ENCODE measurements around the gene KLHL13. TPM values are rescaled to one million over a fixed set of nuclear protein-coding genes. Genes with fewer than 3 reads are reported as not detected.
"Not testable (repeated sequence)": the region's sequence is repeated elsewhere in the genome, so short reads cannot be mapped to it uniquely, and the experiment has no call there.

KLHL13 gene
- total RNA-seq, 4 donors from 2014 or later: 1.2 to 5.2 (median 2.0) TPM

DNA sequence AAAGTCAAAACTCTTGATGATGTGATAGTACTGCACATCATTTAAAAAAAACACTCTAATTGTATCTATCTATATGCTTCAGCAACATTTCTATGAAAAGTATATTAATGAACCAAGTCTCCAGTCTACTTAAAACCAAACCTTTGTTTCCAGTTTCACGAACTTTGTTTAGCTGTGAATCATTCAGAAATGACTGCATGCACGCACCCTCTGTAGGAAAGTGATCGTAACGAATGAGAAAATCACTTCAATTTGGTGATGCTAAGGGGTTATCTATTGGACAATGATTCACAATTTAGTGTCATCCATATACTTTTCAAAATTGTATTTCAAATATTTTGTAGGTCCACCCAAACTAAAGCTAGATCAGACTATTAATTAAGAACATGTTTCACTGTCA, 157.6 kb downstream of the KLHL13 start:
- ATAC-seq (ENCODE audit: low FRiP score) (no peak), DNase-seq (ENCODE audit: low spot score) (no peak)
- TF ChIP-seq, protein P1, sequence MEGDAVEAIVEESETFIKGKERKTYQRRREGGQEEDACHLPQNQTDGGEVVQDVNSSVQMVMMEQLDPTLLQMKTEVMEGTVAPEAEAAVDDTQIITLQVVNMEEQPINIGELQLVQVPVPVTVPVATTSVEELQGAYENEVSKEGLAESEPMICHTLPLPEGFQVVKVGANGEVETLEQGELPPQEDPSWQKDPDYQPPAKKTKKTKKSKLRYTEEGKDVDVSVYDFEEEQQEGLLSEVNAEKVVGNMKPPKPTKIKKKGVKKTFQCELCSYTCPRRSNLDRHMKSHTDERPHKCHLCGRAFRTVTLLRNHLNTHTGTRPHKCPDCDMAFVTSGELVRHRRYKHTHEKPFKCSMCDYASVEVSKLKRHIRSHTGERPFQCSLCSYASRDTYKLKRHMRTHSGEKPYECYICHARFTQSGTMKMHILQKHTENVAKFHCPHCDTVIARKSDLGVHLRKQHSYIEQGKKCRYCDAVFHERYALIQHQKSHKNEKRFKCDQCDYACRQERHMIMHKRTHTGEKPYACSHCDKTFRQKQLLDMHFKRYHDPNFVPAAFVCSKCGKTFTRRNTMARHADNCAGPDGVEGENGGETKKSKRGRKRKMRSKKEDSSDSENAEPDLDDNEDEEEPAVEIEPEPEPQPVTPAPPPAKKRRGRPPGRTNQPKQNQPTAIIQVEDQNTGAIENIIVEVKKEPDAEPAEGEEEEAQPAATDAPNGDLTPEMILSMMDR (IDR thresholded peaks at IDR 0.05): no peak

GRCh38 chrX:117957128-117957527, 159.5 kb downstream of the KLHL13 start:
- DNase-seq (ENCODE audit: low spot score) (no peak), ATAC-seq (ENCODE audit: low FRiP score) (no peak)
- TF ChIP-seq, protein P1 (IDR thresholded peaks at IDR 0.05): no peak

DNA sequence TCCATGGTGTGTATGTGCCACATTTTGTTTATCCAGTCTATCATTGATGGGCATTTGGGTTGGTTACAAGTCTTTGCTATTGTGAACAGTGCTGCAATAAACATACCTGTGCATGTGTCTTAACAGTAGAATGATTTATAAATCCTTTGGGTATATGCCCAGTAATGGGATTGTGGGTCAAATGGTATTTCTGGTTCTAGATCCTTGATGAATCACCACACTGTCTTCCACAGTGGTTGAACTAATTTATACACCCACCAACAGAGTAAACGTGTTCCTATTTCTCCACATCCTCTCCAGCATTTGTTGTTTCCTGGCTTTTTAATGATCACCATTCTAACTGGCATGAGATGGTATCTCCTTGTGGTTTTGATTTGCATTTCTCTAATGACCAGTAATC, 177.3 kb downstream of the KLHL13 start:
- not testable (repeated sequence) for DNase-seq (ENCODE audit: low spot score); ATAC-seq (ENCODE audit: low FRiP score)

DNA sequence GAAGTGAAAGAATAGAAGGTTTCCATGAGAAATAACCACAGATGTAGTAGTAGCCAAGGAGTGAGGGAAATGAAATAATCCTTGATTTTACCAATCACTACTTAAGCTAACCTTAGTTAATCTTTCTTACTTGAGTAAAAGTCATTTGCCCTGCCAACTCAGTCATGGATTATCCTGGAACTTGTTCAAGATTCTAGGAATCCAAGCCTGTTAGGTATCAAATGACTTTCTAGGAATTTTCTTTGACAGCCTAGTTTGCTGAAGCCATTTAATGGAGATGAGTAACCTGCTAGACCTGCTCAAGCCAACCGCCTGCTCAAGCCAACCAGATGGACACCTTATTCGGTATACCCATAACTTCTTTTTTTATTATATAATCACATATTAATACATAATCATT, 180.5 kb downstream of the KLHL13 start:
- TF ChIP-seq, protein P1 (IDR thresholded peaks at IDR 0.05): no peak
- ATAC-seq (ENCODE audit: low FRiP score) (no peak), DNase-seq (ENCODE audit: low spot score) (no peak)

DNA sequence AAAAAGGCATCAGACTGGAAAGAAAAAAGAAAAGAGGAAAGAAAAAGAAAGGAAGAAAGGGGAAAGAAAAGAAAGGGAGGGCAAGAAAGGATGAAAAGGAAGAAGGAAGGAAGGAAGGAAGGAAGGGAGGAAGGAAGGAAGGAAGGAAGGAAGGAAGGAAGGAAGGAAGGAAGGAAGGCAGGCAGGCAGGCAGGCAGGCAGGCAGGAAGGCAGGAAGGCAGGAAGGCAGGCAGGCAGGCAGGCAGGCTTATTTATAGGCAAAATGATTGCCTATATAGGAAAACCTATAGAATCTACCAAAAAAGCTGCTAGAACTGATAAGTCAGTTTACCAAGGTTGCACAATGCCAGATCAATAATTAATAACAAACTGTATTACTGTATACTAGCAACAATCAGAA, 186.5 kb downstream of the KLHL13 start:
- not testable (repeated sequence) for ATAC-seq (ENCODE audit: low FRiP score); DNase-seq (ENCODE audit: low spot score)

GRCh38 chrX:117919755-117920154, 196.9 kb downstream of the KLHL13 start:
- DNase-seq (ENCODE audit: low spot score): no peak
- TF ChIP-seq, protein P1 (IDR thresholded peaks at IDR 0.05): no peak
- no peak for ATAC-seq (ENCODE audit: low FRiP score)

GRCh38 chrX:117910216-117910615, 206.4 kb downstream of the KLHL13 start:
- TF ChIP-seq, protein P1 (IDR thresholded peaks at IDR 0.05): no peak
- DNase-seq (ENCODE audit: low spot score) (no peak), ATAC-seq (ENCODE audit: low FRiP score) (no peak)

DNA sequence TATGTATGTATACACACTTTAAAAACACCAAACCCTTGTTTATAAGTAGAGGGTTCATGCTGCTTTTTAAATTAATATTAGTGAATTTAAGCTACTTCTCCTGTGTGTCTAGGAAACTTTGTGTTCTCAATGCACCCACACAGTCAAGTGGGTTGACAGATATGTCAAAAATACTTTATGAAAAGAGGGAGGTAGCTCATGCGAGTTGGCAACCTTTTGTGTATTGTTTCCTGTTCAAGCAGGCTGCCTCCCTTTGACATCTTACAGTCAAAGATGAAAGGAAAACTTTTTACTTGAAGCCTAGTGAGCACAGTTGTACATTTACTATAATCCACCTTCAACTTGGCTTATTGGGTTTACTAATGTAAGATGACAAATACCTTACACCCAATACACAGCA, 218.4 kb downstream of the KLHL13 start:
- no peak for DNase-seq (ENCODE audit: low spot score)
- no peak for ATAC-seq (ENCODE audit: low FRiP score)
- TF ChIP-seq, protein P1 (IDR thresholded peaks at IDR 0.05): no peak
